Measurements from ENCODE around the gene LIG3. TPM values are rescaled to one million over a fixed set of nuclear protein-coding genes. Genes with fewer than 3 reads are reported as not detected.

Gene LIG3
- total and polyA plus RNA-seq, 2 of the 13 experiments (the other 11 are each of a cell fraction or from before 2014, with no cell fraction given): 34.4 to 36.2 TPM

GRCh38 chr17:34980681-34981537 is 597 bp downstream of the LIG3 start (continued):
- TF ChIP-seq GFI1 (CRISPR knock-in tag; IDR thresholded peaks at IDR 0.05; ENCODE audit: borderline replicate concordance) (no peak; the same call in 1 of the 2 replicates), ISX (CRISPR knock-in tag; conservative IDR thresholded peaks at IDR 0.05) (no peak; the same call in 1 of the 2 replicates), ZNF558 (CRISPR knock-in tag; IDR thresholded peaks at IDR 0.05; ENCODE audit: borderline replicate concordance) (peak; percentile 30; the same call in 1 of the 2 replicates), ZFP37 (CRISPR knock-in tag; IDR thresholded peaks at IDR 0.05; ENCODE audit: borderline replicate concordance) (no peak), SRY (CRISPR knock-in tag; IDR thresholded peaks at IDR 0.05) (peak; percentile 57), ZNF446 (CRISPR knock-in tag; IDR thresholded peaks at IDR 0.05) (no peak), MYPOP (CRISPR knock-in tag; IDR thresholded peaks at IDR 0.05) (peak; percentile 75; the same call in 1 of the 2 replicates), ZMAT3 (CRISPR knock-in tag; conservative IDR thresholded peaks at IDR 0.05) (peak; percentile 71; the same call in 1 of the 2 replicates), NFIC (IDR thresholded peaks at IDR 0.05; ENCODE audit: low read length) (no peak), SETDB1 (CRISPR knock-in tag; IDR thresholded peaks at IDR 0.05; ENCODE audit: borderline replicate concordance) (no peak), ZNF354B (CRISPR knock-in tag; IDR thresholded peaks at IDR 0.05) (0 out of 2 replicates have a peak, but pooled peaks have one; percentile 34), IKZF4 (CRISPR knock-in tag; IDR thresholded peaks at IDR 0.05; ENCODE audit: borderline replicate concordance, low read depth, not compliant biosample characterization) (no peak), CAMTA2 (CRISPR knock-in tag; IDR thresholded peaks at IDR 0.05; ENCODE audit: borderline replicate concordance) (no peak; the same call in 1 of the 2 replicates), CENPBD1 (CRISPR knock-in tag; IDR thresholded peaks at IDR 0.05; ENCODE audit: borderline replicate concordance, low read depth) (no peak), ATF2 (CRISPR knock-in tag; IDR thresholded peaks at IDR 0.05) (no peak), ZBTB7B (CRISPR knock-in tag; IDR thresholded peaks at IDR 0.05) (peak; percentile 81), RBAK (CRISPR knock-in tag; IDR thresholded peaks at IDR 0.05) (no peak), PLSCR1 (CRISPR knock-in tag; IDR thresholded peaks at IDR 0.05; ENCODE audit: borderline replicate concordance) (peak; percentile 57; the same call in 1 of the 2 replicates), ATF6 (CRISPR knock-in tag; conservative IDR thresholded peaks at IDR 0.05) (no peak), MAX (IDR thresholded peaks at IDR 0.05) (peak; percentile 86)

All from HepG2 (cell line).